Neuronal stem cell (in vitro differentiated cells): Measurements from ENCODE around the gene HS6ST3.

Experiments
- DNase-seq: peaks from one replicate; pipeline ENCODE4 v3.0.0-alpha.2; 2013; ENCODE audit warnings: low spot score
- H2AFZ ChIP-seq: one replicate; pipeline ENCODE4 v1.6.1; 2013; ENCODE audit warnings: mild to moderate bottlenecking, low read length, inconsistent platforms
- H2AK5ac ChIP-seq: 2 replicates; pipeline ENCODE4 v1.6.1; 2013; ENCODE audit warnings: low read depth, mild to moderate bottlenecking, inconsistent platforms, low read length, moderate library complexity, mixed read lengths
- H2BK120ac ChIP-seq: 2 replicates; pipeline ENCODE4 v1.6.1; 2013; ENCODE audit warnings: low read depth, mild to moderate bottlenecking, inconsistent platforms, low read length, moderate library complexity, mixed read lengths
- H2BK12ac ChIP-seq: one replicate; pipeline ENCODE4 v1.6.1; 2013; ENCODE audit warnings: low read length, inconsistent platforms
- H2BK15ac ChIP-seq: 2 replicates; pipeline ENCODE4 v1.6.1; 2013; ENCODE audit warnings: mild to moderate bottlenecking, low read length, inconsistent platforms, mixed read lengths
- H2BK5ac ChIP-seq: one replicate; pipeline ENCODE4 v1.6.1; 2013; ENCODE audit warnings: inconsistent platforms, mild to moderate bottlenecking, low read length, moderate library complexity
- H3K14ac ChIP-seq: one replicate; pipeline ENCODE4 v1.6.1; 2013; ENCODE audit warnings: low read length, inconsistent platforms
- H3K18ac ChIP-seq: 2 replicates; pipeline ENCODE4 v1.6.1; 2013; ENCODE audit warnings: low read length, inconsistent platforms
- H3K23ac ChIP-seq: 2 replicates; pipeline ENCODE4 v1.6.1; 2013; ENCODE audit warnings: low read depth, mild to moderate bottlenecking, mixed read lengths, low read length, inconsistent platforms; ENCODE audit not compliant: poor library complexity
- H3K27ac ChIP-seq: replicated peaks from 3 replicates; pipeline ENCODE4 v1.5.1; 2013; ENCODE audit warnings: low read length, inconsistent platforms
- H3K27me3 ChIP-seq, 3 experiments: 2 replicates each; pipeline ENCODE4 v1.6.1; 2013; ENCODE audit warnings: low read length in 3 of 3, mild to moderate bottlenecking in 2 of 3, inconsistent platforms in 1 of 3, low read depth in 1 of 3, mixed read lengths in 1 of 3, moderate library complexity in 1 of 3; ENCODE audit not compliant: control insufficient read depth in 3 of 3, insufficient read depth in 3 of 3
- H3K36me3 ChIP-seq, 2 donors: replicated peaks in 1 of 2; 2 replicates each; pipeline ENCODE4 v1.6.1; 2013; ENCODE audit warnings: low read length in 2 of 2; ENCODE audit not compliant: control insufficient read depth in 2 of 2, insufficient read depth in 2 of 2
- H3K4ac ChIP-seq: 2 replicates; pipeline ENCODE4 v1.6.1; 2013; ENCODE audit warnings: inconsistent platforms, mild to moderate bottlenecking, low read length, moderate library complexity
- H3K4me1 ChIP-seq, 2 donors: 1 replicate in 1 of 2; 2 replicates in 1 of 2; pipeline ENCODE4 v1.6.1; 2013; ENCODE audit warnings: low read length in 2 of 2, low read depth in 1 of 2; ENCODE audit not compliant: control insufficient read depth in 2 of 2, insufficient read depth in 1 of 2
- H3K4me2 ChIP-seq: one replicate; pipeline ENCODE4 v1.6.1; 2013; ENCODE audit warnings: mild to moderate bottlenecking, low read length, inconsistent platforms; ENCODE audit not compliant: insufficient read depth, poor library complexity, severe bottlenecking
- H3K4me3 ChIP-seq, 2 donors: 2 replicates each; pipeline ENCODE4 v1.5.1; 2013; ENCODE audit warnings: low read length in 2 of 2, mild to moderate bottlenecking in 2 of 2, inconsistent platforms in 1 of 2, moderate library complexity in 1 of 2
- H3K79me1 ChIP-seq: one replicate; pipeline ENCODE4 v1.6.1; 2013; ENCODE audit warnings: low read depth, mild to moderate bottlenecking, inconsistent platforms, low read length, moderate library complexity
- H3K9ac ChIP-seq: one replicate; pipeline ENCODE4 v1.6.1; 2013; ENCODE audit warnings: mild to moderate bottlenecking, low read depth, low read length, inconsistent platforms; ENCODE audit not compliant: poor library complexity
- H3K9me3 ChIP-seq, 2 donors: replicated peaks in 1 of 2; 2 replicates each; pipeline versions ENCODE3 to v1.6.1; 2013; ENCODE audit warnings: low read length in 2 of 2, mild to moderate bottlenecking in 2 of 2, inconsistent platforms in 1 of 2, low read depth in 1 of 2, mixed read lengths in 1 of 2, moderate library complexity in 1 of 2; ENCODE audit not compliant: control insufficient read depth in 2 of 2, insufficient read depth in 1 of 2
- H4K8ac ChIP-seq: one replicate; pipeline ENCODE4 v1.6.1; 2013; ENCODE audit warnings: low read depth, mild to moderate bottlenecking, inconsistent platforms, low read length, moderate library complexity
- H4K91ac ChIP-seq: one replicate; pipeline ENCODE4 v1.6.1; 2013; ENCODE audit warnings: low read length, low read depth, mild to moderate bottlenecking, inconsistent platforms; ENCODE audit not compliant: poor library complexity
- WGBS, 2 donors: extraction: QIAGEN DNeasy Blood & Tissue Kit; methylation state at CpG; one replicate each; pipeline ENCODE4 v1.1.7; 2013; ENCODE audit warnings: missing lambda C conversion rate in 2 of 2, mixed read lengths in 1 of 2; ENCODE audit not compliant: insufficient read length in 2 of 2, insufficient replicate concordance in 1 of 2; ENCODE audit errors: extremely low coverage in 2 of 2; 5-methylcytosine and 5-hydroxymethylcytosine counted together

HS6ST3 gene

DNA sequence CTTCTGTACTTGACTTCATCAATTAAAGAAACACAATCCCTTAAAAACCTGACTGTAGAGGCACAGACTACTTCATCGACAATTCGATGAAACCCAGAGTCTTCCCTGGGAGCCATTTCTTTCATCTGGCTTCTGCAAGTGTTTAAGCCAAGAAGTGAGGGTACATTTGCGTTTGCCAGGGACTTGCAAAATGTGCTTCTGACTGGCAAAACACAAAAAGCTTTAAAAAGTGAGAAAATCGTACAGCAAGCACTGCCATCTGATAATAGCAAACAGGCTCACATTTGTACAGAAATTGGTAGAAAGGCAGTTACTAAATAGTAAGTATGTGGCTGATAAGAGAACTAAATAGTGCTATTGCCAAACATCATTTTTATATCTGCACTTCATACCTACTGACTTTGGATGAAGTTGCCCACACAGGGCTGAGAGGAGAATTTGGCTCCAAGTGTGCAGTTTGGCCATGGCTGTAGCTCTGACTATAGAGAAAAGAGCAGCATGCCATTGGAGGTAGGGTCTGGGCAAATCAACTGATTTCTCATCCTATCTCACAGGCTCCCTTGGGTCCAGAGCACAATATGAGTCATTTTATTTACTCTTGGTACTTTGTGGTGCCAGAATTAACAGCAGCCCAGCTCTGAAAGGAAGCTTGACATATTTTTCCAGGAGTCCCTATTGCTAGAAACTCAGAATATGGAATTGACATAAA, 546.2 kb downstream of the HS6ST3 start:
- H4K8ac ChIP-seq: no peak overlapping the region
- H2BK15ac ChIP-seq: no peak overlapping the region
- no peak overlapping the region for H2AK5ac ChIP-seq
- no peak overlapping the region for H3K4ac ChIP-seq
- H3K14ac ChIP-seq: no peak overlapping the region
- H2BK5ac ChIP-seq: no peak overlapping the region
- no peak overlapping the region for H2AFZ ChIP-seq
- H3K4me2 ChIP-seq: no peak overlapping the region
- no peak overlapping the region for H2BK120ac ChIP-seq
- WGBS, 2 donors: no CpG with 5 or more reads among the region's 4 CpGs
- H3K27me3 ChIP-seq: no peaks in the 10 kb centered on the region
- no peak overlapping the region for H3K18ac ChIP-seq
- H3K79me1 ChIP-seq: no peaks in the 10 kb centered on the region
- no peak overlapping the region for H3K9ac ChIP-seq
- no peak overlapping the region for H3K4me3 ChIP-seq
- no peak overlapping the region for H3K23ac ChIP-seq
- no peaks in the 10 kb centered on the region for H3K36me3 ChIP-seq
- H2BK12ac ChIP-seq: no peak overlapping the region
- H3K27ac ChIP-seq: no peak overlapping the region
- H4K91ac ChIP-seq: no peak overlapping the region
- H3K9me3 ChIP-seq: no peaks in the 10 kb centered on the region
- no peaks in the 10 kb centered on the region for H3K4me1 ChIP-seq
- no peak for DNase-seq

DNA sequence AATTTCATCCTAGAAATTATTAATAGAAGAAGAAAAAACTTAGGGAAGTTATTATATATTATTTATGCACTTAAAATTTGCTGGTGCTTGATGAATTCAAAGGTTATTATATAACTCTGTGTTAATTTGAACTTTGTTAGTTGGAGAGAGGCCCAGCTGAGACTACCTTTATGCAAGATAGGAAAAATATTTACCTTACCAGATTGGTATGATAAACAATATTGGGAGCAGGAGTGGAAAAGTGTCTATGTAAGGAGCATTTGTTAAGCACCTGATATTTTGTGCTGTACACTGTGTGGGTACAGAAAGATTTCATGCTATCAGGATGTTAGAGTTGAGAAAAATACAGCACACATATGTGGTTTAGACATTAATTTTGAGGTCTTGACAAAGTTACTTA, 547.1 kb downstream of the HS6ST3 start:
- Histone ChIP-seq H2BK5ac (no peak overlapping the region), H2AK5ac (no peak overlapping the region), H3K27me3 (no peaks in the 10 kb centered on the region), H3K4me3 (no peak overlapping the region), H2BK120ac (no peak overlapping the region), H3K9ac (no peak overlapping the region), H3K36me3 (no peaks in the 10 kb centered on the region), H3K79me1 (no peaks in the 10 kb centered on the region), H3K4me1 (no peaks in the 10 kb centered on the region), H3K18ac (no peak overlapping the region), H3K23ac (no peak overlapping the region), H4K91ac (no peak overlapping the region), H3K14ac (no peak overlapping the region), H3K27ac (no peak overlapping the region), H3K9me3 (no peaks in the 10 kb centered on the region), H2BK12ac (no peak overlapping the region), H3K4ac (no peak overlapping the region), H2BK15ac (no peak overlapping the region), H4K8ac (no peak overlapping the region), H3K4me2 (no peak overlapping the region), H2AFZ (no peak overlapping the region)
- DNase-seq: no peak

DNA sequence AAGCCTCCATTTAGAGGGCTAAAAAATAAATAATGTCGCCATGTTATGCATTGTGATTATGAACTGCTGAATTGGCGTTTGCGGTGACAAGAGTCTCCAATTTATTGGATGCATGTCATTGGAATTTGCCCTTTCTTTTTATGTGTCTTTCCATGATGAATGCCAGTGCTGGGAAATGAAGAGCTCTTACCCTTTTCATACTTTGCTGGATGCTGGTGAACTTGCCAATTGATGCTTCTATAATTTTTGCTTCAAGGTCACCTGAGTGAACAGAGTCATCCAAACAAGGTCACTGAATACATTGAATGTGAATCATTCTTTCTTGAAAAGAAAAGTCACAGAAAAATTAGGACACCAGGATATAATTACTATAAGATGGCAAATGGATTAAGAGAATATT, 556.2 kb downstream of the HS6ST3 start:
- Histone ChIP-seq H4K91ac (no peak overlapping the region), H3K9ac (no peak overlapping the region), H3K14ac (no peak overlapping the region), H3K23ac (no peak overlapping the region), H2BK120ac (no peak overlapping the region), H3K4me2 (no peak overlapping the region), H3K4me3 (no peak overlapping the region), H3K27ac (no peak overlapping the region), H3K27me3 (no peaks in the 10 kb centered on the region), H3K79me1 (no peaks in the 10 kb centered on the region), H3K18ac (no peak overlapping the region), H2BK12ac (no peak overlapping the region), H2AK5ac (no peak overlapping the region), H3K4me1 (no peaks in the 10 kb centered on the region), H3K36me3 (no peaks in the 10 kb centered on the region), H3K4ac (no peak overlapping the region), H2BK5ac (no peak overlapping the region), H3K9me3 (no peaks in the 10 kb centered on the region), H4K8ac (no peak overlapping the region), H2AFZ (no peak overlapping the region), H2BK15ac (no peak overlapping the region)
- no CpG with 5 or more reads among the region's 3 CpGs for WGBS, 2 donors
- no peak for DNase-seq

DNA sequence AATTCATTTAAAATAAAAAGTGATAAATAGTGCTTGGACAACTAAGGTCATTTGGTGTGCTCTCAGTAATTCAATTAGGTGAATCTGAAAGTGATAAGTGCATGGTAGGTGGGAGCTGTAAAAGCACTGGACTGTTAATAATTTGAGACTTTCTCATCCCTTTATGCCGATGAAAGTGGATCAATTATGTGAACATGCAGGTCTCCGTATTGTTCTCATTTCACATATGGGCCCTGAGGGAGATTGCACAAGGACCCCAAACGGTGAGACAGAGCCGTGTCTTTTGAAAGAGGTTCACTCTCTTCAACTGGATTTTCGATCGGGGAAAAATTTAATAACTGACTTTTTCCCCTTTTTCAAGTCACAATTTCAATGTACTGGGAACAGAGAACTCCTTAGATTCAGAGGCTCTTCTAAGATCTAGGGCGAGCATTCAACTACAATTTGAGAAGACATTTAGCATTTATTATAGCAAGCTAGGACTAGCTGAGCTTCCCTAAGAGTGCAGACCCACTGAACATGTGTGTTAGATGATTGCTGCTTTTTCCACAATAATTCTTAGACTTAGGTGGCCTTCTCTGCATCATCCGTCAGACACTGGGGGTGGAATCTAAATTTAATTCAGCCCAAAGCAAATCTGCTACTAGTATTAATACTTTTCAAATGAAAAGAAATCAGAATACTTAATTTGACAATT, 556.8 kb downstream of the HS6ST3 start:
- Histone ChIP-seq H3K9me3 (no peaks in the 10 kb centered on the region), H2BK5ac (no peak overlapping the region), H3K36me3 (no peaks in the 10 kb centered on the region), H3K18ac (no peak overlapping the region), H3K4me1 (no peaks in the 10 kb centered on the region), H3K27ac (no peak overlapping the region), H4K8ac (no peak overlapping the region), H2BK12ac (no peak overlapping the region), H2BK15ac (no peak overlapping the region), H3K23ac (no peak overlapping the region), H3K14ac (no peak overlapping the region), H3K79me1 (no peaks in the 10 kb centered on the region), H4K91ac (no peak overlapping the region), H2AFZ (no peak overlapping the region), H2AK5ac (no peak overlapping the region), H2BK120ac (no peak overlapping the region), H3K4me3 (no peak overlapping the region), H3K4ac (no peak overlapping the region), H3K9ac (no peak overlapping the region), H3K27me3 (no peaks in the 10 kb centered on the region), H3K4me2 (no peak overlapping the region)
- DNase-seq: no peak
- WGBS, 2 donors: no CpG with 5 or more reads among the region's 8 CpGs
